HEK293T (cell line): ENCODE results near the gene TMEM150C.

Source experiments
- BHLHE40 ChIP-seq: fragments of 450-650 bp; IDR thresholded peaks from 2 replicates; pipeline ENCODE4 v1.6.1; 2016; ENCODE audit warnings: mild to moderate bottlenecking, moderate library complexity, borderline replicate concordance
- FOXM1 ChIP-seq: fragments of 450-650 bp; IDR thresholded peaks from 2 replicates; pipeline ENCODE4 v1.6.1; 2017; ENCODE audit warnings: mild to moderate bottlenecking, borderline replicate concordance
- NFRKB ChIP-seq: fragments of 450-650 bp; IDR thresholded peaks from 2 replicates; pipeline ENCODE4 v1.6.1; 2016; ENCODE audit warnings: mild to moderate bottlenecking, moderate library complexity
- SP1 ChIP-seq: fragments of 450-650 bp; IDR thresholded peaks from 2 replicates; pipeline ENCODE4 v1.6.1; 2017
- SUZ12 ChIP-seq: fragments of 450-650 bp; IDR thresholded peaks from 2 replicates; pipeline ENCODE4 v1.6.1; 2016; ENCODE audit warnings: mild to moderate bottlenecking
- TARDBP ChIP-seq: fragments of 450-650 bp; IDR thresholded peaks from 2 replicates; pipeline ENCODE4 v1.6.1; 2016

- TF ChIP-seq TARDBP (no peak), SP1 (no peak), BHLHE40 (no peak), NFRKB (no peak), SUZ12 (no peak), FOXM1 (no peak)
Measured at GRCh38 chr4:82469791-82470345, 91.9 kb downstream of the TMEM150C start.
